GM21619 (cell line): ENCODE data around the gene DONSON.
"Not testable (repeated sequence)": the region's sequence is repeated elsewhere in the genome, so short reads cannot be mapped to it uniquely, and the experiment has no call there.

Experiments
- ATAC-seq: cut with Tn5 transposase; IDR thresholded peaks from one replicate; pipeline ENCODE4 v1.9.1; 2021; ENCODE audit not compliant: unreplicated experiment

The DONSON gene, protein sequence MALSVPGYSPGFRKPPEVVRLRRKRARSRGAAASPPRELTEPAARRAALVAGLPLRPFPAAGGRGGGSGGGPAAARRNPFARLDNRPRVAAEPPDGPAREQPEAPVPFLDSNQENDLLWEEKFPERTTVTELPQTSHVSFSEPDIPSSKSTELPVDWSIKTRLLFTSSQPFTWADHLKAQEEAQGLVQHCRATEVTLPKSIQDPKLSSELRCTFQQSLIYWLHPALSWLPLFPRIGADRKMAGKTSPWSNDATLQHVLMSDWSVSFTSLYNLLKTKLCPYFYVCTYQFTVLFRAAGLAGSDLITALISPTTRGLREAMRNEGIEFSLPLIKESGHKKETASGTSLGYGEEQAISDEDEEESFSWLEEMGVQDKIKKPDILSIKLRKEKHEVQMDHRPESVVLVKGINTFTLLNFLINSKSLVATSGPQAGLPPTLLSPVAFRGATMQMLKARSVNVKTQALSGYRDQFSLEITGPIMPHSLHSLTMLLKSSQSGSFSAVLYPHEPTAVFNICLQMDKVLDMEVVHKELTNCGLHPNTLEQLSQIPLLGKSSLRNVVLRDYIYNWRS

DNA sequence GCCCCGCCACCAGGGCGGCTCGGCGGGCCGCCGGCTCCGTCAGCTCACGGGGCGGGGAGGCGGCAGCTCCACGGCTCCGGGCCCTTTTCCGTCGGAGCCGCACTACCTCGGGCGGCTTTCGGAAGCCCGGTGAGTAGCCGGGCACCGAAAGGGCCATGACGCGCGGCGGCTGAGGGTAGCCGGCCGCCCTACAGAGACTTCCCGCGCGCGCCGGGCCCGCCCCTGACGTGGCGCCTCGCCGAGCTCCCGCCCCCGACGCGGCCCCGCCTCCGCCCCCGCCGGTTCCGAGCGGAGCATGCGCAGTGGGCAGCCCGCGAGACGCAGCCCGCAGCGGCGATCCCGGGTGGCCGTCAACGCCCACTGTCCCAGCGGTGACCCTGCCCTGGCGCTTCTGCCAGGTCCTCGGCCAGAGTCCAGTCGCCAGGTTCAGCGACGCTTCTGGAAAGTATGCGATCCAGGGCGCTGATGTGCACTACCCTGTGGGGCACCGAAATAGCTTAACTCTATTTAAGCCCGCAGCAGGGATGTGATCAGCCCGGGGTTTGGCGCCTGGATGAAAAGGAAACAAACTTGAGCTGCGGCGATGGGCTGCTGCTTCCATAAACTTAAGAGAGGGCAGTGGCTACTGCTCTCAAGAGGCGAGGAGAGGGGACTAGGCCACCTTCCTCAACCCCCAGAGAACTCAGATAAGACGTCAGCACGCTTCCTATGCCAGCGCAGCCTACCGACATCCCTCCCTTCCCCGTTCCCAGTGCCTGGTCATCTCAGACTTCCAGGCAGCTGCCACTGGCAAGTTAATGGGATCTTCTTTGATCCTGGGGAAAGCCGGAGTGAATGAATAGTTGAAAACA is at the start of gene DONSON:
Gene DONSON, minus strand, starts transcription at position 200 of the 851 bp plus-strand sequence. Its CDS starts 43 bp downstream, at position 157.
- peak; percentile 90 for ATAC-seq

DNA sequence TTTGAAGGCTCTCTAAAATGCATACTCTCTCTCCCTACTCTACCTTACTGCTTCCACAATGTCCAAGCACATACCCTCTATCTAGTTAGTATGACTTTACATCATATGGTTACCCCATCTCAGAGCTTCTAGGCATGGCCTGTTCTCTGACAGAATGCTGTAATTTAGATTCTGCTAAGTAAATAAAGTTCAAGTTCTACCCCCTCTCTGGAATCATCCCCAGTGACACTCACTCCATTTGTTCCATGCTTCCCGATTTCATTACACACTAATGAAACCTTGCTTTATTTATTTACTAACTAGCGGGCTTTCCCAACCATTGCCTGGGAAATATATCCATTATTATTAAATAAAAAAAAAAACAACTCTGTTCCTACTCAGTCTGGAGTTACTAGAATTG is 45.8 kb upstream of the DONSON start:
- no peak for ATAC-seq

DNA sequence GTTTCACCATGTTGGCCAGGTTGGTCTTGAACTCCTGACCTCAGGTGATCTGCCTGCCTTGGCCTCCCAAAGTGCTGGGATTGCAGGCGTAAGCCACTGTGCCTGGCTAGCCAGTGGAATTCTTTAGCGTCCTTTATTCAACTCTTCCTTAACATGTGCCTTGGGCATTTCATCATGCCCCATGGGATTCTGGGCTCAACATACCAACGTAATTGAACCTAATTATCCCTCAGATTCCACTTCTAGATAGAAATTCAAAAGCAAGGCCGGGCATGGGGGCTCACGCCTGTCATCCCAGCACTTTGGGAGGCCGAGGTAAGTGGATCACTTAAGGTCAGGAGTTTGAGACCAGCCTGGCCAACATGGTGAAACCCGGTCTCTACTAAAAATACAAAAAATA is 37.7 kb upstream of the DONSON start:
- ATAC-seq, result not testable (repeated sequence)

DNA sequence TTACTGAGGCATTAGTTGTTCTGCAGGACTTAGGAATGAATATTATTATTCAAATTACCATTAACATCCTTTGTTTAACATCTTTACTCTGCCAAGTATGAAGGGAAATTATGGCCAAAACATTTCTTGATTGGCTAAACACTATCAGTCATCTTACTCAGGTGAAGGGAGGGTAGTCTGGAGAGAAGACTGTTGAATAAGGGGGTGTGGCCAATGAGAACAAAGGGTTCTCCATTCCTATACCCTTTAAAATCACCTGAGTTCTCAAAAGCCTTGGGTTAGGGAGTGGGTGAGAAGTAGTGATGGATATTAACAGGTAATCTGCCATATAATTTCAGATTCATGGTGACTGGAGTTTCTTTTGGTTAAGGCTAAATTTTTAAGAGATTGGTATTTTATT is 33.8 kb upstream of the DONSON start:
- no peak for ATAC-seq

DNA sequence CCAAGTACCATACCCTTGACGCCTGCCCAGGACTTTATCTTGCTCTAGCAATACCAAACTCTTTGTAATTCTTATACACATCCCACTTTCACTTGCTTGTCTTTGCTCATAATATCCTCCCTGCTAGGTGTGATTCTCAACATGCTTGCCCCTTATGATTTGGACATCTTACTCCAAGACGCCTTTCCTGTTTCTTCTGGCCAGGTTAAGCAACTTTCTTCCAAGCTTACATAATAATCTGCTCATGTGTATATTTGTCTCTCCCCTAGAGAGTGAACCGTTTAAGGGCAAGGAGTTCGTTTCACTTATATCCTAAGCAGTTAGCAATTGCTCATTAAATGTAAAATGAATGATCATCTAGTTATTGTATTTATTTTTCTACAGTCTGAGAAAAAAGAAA is 31.2 kb upstream of the DONSON start:
- no peak for ATAC-seq

DNA sequence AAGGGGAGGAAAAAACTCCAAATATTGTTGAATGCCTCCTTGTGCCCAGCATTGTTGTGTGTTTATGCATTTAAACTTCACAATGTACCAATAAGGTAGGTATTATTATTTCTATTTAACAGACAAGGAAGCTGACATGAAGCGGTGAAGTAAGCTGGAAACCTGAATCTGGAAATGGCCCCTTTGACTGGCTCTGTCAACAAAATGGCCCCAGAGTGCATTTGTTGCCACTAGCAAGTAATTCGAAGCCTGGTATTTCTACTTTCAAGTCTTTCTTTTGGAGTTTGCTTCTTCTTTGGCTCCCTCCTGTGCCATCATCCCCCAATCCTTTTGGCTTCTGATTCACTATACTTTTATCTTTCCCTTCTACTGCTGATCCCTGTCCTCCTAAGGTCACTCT is 29.9 kb upstream of the DONSON start:
- ATAC-seq, result no peak

DNA sequence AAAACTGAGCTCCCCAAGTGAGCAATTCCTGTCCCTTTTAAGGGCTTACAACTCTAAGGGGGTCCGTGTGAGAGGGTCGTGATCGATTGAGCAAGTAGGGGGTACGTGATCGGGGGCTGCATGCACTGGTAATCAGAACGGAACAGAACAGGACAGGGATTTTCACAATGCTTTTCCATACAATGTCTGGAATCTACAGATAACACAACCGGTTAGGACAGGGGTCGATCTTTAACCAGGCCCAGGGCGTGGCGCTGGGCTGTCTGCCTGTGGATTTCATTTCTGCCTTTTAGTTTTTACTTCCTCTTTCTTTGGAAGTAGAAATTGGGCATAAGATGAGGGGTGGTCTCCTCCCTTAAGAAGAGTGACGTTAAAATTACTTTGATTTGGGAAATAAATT is 29.1 kb upstream of the DONSON start:
- not testable (repeated sequence) for ATAC-seq

DNA sequence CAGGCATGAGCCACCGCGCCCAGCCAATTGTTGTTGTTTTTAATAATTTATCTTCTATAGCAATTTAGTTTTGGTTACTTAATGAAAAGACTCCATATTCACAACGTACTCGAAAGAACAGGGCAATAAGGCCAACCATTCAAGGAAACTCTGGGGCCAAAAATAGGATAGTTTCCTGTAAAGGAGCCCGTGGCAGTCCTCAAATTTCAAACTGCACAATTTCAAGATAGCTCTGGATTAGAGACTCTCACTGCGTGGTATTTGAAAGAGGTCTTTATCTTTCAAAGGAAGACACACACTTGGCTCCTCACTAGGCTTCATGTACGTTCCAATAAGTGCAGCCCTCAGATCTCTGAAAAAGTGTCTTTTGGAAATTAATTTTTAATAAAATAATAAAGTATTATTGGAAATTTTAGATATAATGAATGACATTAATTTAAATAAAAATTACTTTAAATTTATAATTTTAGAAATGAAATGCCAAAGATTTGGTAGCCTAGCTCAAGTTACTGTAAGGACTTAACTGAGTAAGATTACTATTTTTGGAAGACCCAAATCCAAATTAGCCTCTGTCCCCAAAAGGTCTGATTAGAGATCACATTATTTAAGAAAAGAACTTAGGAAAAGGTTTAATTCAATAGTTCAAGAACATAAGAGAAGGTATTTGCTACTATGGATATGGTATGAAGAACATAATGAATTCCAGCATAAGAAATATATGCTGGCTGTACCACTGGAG is 22.7 kb upstream of the DONSON start:
- no peak for ATAC-seq

DNA sequence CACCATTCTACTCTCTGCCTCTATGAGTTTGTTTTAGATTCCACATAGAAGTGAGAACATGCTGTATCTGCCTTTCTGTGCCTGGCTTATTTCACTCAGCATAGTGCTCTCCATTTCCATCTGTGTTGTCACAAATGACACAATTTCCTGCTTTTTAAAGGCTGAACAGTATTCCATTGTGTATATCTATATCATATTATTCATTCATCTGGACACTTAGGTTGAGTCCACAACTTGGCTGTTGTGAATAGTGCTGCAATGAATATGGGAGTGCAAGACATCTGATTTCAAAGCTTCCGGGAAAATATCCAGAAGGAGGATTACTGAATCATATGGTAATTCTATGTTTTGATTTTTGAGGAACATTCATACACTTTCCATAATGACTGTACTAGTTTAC is 20.1 kb upstream of the DONSON start:
- no peak for ATAC-seq

DNA sequence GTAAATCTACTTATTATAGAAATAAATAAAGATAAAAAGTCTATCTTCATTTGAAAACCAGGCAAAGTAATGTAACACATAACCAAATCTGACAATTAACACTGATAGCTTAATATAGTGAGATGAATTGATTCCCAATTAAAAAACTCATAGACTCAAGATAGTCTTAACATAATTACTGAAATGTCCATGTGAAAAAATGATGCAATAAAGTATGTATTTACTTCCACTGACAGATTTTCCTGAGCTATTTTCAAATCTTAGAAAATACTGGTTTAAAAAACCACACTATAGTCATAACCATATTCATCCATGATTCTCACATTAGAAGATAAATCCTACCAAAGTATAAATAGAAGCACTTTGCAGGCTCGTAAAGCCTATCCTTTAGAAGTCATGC is 9.6 kb upstream of the DONSON start:
- ATAC-seq, result no peak

DNA sequence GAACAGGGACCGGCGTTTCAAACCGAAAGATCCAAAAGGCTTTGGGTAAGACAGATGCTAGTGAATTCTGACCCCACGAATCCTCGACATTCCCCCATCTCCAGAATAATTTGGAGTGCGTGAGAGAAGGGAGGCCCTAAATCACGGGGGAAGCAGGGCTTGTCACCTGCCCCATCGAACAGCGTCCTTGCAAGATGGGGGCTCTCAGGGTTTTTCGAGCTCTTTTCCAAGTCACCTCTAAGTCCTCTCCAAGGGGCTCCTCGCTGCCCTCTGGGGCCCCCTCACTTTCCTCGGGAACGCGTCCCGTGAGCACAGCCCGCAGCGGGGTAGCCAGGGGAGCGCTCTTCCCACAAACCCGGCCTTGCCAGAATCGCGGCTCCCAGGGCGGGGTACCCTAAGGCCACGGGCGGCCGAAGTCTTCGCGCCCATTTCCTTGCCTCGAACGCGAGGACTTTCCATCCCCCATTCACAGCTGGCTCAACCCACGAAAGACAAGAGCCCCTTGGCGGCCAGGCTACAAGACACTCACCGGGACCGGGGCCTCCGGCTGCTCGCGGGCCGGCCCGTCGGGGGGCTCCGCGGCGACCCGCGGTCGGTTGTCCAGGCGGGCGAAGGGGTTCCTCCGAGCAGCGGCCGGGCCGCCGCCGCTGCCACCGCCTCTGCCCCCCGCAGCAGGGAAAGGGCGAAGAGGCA is 546 bp downstream of the DONSON start:
- ATAC-seq, result no peak

DNA sequence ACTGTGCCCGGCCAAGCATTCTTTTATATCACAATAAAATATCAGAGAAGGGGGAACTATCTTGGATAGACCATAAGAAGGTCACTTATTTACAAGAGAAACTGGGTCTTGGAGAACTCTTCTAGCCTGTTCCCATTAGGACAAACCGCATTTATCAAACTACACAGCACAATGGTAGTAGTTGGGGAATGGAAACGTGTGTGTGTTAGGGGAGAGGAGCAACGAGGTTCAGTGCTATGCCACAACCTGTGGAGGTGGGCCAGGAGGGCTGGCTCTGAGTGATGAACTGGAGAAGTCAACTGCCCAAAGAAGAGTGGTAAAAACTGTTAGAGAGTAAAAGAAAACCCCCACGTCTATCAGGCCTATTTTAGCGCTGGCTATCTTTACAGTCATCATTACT is 1.6 kb downstream of the DONSON start:
- ATAC-seq, result no peak

DNA sequence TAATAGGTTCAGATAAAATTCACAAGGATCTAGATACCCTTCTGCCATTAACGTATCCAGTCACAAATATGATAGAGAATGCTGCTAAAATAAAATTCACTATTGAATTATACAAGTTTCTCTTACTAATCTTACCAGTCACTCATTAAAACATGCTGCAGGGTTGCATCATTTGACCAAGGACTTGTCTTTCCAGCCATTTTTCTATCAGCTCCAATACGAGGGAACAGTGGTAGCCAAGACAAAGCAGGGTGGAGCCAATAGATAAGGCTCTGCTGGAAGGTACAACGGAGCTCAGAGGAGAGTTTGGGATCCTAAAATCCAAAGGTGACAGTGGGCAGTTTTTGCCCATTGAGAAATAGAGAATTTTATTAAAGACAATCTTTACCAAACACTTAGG is 4.0 kb downstream of the DONSON start:
- no peak for ATAC-seq

DNA sequence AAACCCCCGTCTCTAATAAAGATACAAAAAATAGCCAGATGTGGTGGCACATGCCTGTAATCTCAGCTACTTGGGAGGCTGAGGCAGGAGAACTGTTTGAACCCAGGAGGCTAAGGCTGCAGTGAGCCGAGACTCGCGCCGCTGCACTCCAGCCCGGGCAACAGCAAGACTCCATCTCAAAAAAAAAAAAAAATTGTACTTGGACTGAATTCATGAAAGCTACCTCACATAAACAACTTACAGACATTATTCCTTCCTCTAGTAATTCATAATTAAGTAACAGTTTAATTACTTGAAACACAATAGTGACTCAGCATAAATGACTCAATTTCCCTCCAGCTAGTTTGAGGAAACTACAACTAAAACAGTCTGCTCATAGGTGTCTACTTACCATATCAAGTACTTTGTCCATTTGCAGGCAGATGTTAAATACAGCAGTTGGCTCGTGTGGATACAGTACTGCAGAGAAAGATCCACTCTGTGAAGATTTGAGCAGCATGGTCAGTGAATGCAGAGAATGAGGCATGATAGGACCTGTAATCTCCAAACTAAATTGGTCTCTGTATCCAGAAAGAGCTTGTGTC is 9.4 kb downstream of the DONSON start:
- ATAC-seq, result no peak

DNA sequence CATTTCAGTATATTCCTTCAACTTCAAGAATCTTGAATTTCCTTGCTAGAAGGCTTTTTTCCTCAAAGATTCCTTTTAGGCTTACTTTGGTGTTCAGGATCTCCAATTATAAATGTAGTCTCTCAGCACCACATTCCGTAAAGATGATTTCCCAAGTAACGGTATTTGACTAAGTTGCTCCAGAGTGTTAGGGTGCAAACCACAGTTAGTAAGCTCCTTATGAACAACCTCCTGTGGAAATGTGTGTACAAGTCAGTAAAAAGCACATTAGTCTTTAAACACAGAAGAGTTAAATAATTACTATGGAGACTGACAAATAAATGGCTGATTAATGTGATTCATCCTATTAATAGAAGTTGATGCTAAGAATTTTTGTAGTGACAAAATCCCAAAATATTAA is 10.3 kb downstream of the DONSON start:
- no peak for ATAC-seq

DNA sequence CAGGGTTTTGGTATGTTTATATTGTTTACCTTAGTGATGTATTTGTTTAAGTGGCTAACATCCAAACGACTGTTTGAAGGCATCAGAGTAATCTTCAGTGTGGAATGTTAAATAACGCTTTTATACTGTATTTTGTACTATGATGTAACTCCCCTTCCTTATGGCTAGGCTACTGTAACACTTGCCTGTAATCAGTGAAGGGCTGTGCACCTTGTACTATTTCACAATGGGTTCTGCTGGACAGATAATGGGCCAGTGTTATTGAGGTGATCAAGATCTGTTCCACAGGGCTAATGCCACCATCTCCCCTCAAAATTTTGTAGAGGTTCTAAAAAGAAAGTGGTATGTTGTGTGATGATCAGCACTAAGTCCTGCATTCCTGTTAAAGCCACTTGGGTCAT is 11.7 kb downstream of the DONSON start:
- not testable (repeated sequence) for ATAC-seq

DNA sequence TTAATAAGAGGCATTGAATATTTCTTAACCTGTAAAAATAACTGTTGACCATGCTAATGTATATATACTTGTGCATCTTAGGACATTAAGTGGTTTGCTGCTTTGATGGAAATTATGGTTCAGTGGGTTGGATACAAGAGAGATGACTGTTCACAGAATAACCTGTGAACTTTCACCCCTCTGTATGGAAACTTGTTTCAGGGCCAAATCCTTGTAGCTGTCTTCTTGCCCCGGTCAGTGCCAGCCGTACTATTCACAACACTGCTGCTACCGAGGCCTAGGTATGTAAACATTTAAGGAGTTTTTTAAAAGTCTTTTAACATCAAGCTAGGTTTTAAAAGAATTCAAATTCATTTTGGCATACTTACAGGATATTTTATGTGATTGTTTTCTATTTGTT is 16.1 kb downstream of the DONSON start:
- no peak for ATAC-seq

DNA sequence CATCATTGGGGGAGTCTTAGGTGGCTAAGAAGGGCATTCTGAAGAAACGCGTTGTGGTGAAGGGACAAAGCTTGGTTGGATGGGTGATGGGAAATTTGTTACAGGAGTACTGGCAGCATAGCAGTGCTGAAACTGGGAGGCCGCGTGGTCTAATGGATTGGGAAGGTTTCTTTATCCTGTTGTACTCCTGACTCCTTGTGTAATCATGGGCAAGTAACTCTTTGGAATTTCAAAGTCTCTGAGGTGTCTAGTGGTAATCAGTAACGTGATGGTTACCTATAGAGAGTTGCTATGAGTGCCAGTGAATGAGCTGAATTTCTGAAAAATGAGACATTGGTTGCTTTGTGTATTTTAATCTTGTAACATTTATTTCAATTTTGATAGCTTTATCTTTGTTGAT is 18.5 kb downstream of the DONSON start:
- ATAC-seq, result no peak

DNA sequence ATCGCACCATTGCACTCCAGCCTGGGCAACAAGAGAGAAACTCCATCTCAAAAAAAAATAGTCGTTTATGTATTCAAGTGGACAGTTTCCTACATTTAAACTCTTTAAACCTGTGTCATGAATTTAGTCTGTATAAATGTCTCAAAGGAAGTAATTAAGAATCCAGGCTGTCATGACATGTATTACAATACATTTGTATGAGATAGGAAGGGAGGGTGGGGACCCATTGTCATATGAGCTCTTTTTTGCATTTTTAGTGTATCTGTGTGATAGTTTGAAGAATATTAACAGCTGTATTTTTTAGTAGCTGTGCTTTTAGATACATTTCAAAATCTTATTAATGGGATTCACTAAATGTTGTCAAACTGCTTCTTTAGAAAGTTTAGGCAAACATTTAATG is 20.0 kb downstream of the DONSON start:
- no peak for ATAC-seq

DNA sequence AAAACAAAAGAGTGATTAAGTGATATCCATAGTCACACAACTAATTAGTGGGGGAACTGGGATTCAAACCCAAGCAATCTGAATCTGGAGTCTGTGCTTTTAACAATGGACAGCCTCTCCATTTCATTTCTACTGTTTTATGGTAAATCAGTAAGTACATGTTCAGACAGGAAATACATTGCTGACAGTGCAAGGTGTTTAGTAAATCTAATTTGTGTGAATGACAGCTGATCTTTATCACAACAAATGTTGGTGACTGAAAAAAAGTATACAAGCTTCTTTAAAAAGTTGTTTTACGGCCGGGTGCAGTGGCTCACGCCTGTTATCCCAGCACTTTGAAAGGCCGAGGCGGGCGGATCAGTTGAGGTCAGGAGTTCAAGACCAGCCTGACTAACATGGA is 20.6 kb downstream of the DONSON start:
- no peak for ATAC-seq
